Body of pancreas (tissue), 4 donors: Measurements from ENCODE around the gene CLRN2.

ENCODE experiments used
- CTCF ChIP-seq, 7 experiments: fragments of 450-650 bp in 4 of 7; fragments of 200-600 bp in 3 of 7; sonication (generic) in 3 of 7; IDR thresholded peaks; one replicate each; pipeline ENCODE4 v1.5.1; 2016 to 2019; ENCODE audit warnings: antibody characterized with exemption in 7 of 7
- POLR2A ChIP-seq, 3 donors: fragments of 450-650 bp; IDR thresholded peaks; one replicate each; pipeline ENCODE4 v1.6.1; 2016; ENCODE audit warnings: antibody characterized with exemption in 3 of 3, mild to moderate bottlenecking in 2 of 3

- TF ChIP-seq CTCF (IDR thresholded peaks at IDR 0.05) (no peak), POLR2A (IDR thresholded peaks at IDR 0.05) (no peak)
Observed at GRCh38 chr4:17494258-17495190, 20.4 kb upstream of the CLRN2 start.
